ENCODE measurements around the gene KLK10.

DNA sequence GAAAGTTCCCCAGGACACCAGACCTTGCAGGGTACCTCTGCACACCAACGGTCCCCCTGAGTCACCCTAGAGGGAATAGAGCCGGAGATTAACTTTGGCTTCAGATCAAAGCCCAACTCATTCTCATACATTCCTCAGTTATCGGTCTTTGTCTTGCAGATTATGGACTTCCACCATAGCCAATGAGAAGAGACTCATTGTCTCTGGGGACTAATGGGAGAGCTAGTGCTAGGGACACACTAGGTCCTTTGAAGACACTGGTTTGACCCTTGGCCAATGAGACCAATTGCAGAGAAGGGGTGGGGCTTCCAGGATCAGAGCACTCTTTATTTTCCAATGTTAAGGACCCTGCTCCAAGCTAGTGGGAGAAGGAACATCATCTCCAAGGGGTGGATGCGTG, 41.9 kb downstream of the KLK10 start:
- TF ChIP-seq, protein P1, sequence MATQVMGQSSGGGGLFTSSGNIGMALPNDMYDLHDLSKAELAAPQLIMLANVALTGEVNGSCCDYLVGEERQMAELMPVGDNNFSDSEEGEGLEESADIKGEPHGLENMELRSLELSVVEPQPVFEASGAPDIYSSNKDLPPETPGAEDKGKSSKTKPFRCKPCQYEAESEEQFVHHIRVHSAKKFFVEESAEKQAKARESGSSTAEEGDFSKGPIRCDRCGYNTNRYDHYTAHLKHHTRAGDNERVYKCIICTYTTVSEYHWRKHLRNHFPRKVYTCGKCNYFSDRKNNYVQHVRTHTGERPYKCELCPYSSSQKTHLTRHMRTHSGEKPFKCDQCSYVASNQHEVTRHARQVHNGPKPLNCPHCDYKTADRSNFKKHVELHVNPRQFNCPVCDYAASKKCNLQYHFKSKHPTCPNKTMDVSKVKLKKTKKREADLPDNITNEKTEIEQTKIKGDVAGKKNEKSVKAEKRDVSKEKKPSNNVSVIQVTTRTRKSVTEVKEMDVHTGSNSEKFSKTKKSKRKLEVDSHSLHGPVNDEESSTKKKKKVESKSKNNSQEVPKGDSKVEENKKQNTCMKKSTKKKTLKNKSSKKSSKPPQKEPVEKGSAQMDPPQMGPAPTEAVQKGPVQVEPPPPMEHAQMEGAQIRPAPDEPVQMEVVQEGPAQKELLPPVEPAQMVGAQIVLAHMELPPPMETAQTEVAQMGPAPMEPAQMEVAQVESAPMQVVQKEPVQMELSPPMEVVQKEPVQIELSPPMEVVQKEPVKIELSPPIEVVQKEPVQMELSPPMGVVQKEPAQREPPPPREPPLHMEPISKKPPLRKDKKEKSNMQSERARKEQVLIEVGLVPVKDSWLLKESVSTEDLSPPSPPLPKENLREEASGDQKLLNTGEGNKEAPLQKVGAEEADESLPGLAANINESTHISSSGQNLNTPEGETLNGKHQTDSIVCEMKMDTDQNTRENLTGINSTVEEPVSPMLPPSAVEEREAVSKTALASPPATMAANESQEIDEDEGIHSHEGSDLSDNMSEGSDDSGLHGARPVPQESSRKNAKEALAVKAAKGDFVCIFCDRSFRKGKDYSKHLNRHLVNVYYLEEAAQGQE (IDR thresholded peaks at IDR 0.05; ENCODE audit: insufficient read depth in 1 of 2, low read depth in 2 of 2, low read length in 1 of 2) = no peak
- TF ChIP-seq SIN3A (IDR thresholded peaks at IDR 0.05; ENCODE audit: borderline replicate concordance, insufficient read depth, low read depth, low read length) = no peak
- TF ChIP-seq, protein P2, sequence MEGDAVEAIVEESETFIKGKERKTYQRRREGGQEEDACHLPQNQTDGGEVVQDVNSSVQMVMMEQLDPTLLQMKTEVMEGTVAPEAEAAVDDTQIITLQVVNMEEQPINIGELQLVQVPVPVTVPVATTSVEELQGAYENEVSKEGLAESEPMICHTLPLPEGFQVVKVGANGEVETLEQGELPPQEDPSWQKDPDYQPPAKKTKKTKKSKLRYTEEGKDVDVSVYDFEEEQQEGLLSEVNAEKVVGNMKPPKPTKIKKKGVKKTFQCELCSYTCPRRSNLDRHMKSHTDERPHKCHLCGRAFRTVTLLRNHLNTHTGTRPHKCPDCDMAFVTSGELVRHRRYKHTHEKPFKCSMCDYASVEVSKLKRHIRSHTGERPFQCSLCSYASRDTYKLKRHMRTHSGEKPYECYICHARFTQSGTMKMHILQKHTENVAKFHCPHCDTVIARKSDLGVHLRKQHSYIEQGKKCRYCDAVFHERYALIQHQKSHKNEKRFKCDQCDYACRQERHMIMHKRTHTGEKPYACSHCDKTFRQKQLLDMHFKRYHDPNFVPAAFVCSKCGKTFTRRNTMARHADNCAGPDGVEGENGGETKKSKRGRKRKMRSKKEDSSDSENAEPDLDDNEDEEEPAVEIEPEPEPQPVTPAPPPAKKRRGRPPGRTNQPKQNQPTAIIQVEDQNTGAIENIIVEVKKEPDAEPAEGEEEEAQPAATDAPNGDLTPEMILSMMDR (IDR thresholded peaks at IDR 0.05) = no peak
- TF ChIP-seq TCF7L2 (IDR thresholded peaks at IDR 0.05; ENCODE audit: low read depth, low read length) = no peak

Measured in Panc1 (cell line).